ENCODE measurements around the gene CAPN1. TPM values are rescaled to one million over a fixed set of nuclear protein-coding genes. Genes with fewer than 3 reads are reported as not detected.
"Not testable (repeated sequence)": the region's sequence is repeated elsewhere in the genome, so short reads cannot be mapped to it uniquely, and the experiment has no call there.

The CAPN1 gene
- total RNA-seq, 3 donors from 2014 or later, result 211 to 389 (median 271) TPM

DNA sequence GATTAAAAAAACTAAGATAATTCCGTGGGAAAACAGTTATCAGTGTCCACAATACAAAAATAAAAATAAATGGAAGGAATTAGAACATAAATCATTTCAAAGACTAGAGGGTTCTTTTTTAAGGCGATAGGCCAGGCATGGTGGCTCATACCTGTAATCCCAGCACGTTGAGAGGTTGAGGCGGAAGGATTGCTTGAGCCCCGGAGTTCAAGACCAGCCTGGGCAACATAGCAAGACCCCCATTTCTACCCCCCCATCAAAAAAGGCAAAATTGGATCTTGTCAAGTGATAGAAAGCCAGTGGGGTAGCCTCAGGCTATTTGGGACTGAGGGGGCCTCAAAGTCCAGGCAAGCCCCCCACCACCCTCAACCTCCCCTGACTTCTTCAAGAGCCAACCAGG lies 59.4 kb downstream of the CAPN1 start:
- Histone ChIP-seq H3K9me3 (no peaks in the 10 kb centered on the region), H3K4me1 (ENCODE audit: low read depth) (no peaks in the 10 kb centered on the region), H3K4me3 (no peak overlapping the region), H3K36me3 (ENCODE audit: low read depth) (no peaks in the 10 kb centered on the region)
- ATAC-seq, result no peak
- TF ChIP-seq, protein P1, sequence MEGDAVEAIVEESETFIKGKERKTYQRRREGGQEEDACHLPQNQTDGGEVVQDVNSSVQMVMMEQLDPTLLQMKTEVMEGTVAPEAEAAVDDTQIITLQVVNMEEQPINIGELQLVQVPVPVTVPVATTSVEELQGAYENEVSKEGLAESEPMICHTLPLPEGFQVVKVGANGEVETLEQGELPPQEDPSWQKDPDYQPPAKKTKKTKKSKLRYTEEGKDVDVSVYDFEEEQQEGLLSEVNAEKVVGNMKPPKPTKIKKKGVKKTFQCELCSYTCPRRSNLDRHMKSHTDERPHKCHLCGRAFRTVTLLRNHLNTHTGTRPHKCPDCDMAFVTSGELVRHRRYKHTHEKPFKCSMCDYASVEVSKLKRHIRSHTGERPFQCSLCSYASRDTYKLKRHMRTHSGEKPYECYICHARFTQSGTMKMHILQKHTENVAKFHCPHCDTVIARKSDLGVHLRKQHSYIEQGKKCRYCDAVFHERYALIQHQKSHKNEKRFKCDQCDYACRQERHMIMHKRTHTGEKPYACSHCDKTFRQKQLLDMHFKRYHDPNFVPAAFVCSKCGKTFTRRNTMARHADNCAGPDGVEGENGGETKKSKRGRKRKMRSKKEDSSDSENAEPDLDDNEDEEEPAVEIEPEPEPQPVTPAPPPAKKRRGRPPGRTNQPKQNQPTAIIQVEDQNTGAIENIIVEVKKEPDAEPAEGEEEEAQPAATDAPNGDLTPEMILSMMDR (IDR thresholded peaks at IDR 0.05), result no peak
- intact Hi-C loops (cut with DNase I, micrococcal nuclease), result no loop called here
- DNase-seq, result no peak

DNA sequence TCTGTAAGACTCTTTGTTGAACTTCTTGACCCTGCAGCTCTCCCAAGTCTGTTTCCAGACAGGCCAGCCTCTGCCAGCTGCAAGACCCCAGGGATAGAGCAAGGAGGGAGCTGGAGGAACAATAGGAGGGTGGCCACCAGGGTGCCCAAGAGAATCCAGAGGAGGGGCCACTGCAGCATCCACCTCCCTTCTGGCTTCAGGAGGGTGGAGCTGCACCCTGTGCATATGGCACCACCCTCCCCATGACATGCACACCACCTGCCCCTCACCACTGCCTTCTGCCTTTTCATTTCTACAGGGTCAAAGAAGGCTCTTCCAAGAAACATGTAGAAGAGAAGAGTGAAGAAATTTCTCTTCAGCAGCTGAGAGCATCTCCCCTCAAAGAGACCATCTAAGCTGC lies 60.0 kb downstream of the CAPN1 start:
- intact Hi-C loops (cut with DNase I, micrococcal nuclease), result no loop called here
- no peaks in the 10 kb centered on the region for H3K4me1 ChIP-seq (ENCODE audit: low read depth)
- no peaks in the 10 kb centered on the region for H3K9me3 ChIP-seq
- TF ChIP-seq, protein P1 (IDR thresholded peaks at IDR 0.05), result no peak
- H3K36me3 ChIP-seq (ENCODE audit: low read depth), result no peaks in the 10 kb centered on the region
- no peak overlapping the region for H3K4me3 ChIP-seq
- DNase-seq, result no peak
- no peak for ATAC-seq

DNA sequence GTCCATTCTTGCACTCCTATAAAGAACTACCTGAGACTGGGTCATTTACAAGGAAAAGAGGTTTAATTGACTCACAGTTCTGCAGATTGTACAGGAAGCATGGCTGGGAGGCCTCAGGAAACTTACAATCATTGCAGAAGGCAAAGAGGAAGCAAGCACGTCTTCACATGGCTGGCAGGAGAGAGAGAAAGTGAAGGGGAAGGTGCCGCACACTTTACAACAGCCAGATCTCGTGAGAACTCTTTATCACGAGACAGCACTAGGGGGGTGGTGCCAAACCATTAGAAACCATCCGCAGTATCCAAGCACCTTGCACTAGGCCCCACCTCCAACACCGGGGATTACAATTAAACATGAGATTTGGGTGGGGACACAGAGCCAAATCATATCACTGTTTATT lies 60.7 kb downstream of the CAPN1 start:
- DNase-seq (no peak), ATAC-seq (no peak)
- TF ChIP-seq, protein P1 (IDR thresholded peaks at IDR 0.05), result no peak
- no peaks in the 10 kb centered on the region for H3K36me3 ChIP-seq (ENCODE audit: low read depth)
- no peaks in the 10 kb centered on the region for H3K9me3 ChIP-seq
- intact Hi-C loops (cut with DNase I, micrococcal nuclease), result no loop called here
- H3K4me3 ChIP-seq, result no peak overlapping the region
- no peaks in the 10 kb centered on the region for H3K4me1 ChIP-seq (ENCODE audit: low read depth)

DNA sequence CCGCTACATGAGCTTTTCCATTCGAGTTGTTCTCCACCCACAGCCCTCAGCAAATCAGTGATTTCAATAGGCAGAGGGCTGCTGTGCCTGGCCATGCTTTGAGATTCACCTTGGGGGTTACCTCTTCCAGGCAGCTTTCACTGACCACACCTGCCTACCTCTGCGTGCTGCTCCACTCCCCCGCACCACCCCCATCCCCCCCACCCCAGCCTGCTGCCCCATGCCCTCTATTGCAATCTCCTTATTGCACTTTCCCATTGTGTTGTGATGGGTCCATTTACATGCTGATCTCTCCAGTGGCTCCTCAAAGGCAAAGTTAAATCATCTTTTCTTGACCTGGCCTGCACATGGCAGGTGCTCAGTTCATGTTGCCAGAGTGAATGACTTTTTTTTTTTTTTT lies 62.1 kb downstream of the CAPN1 start:
- no peak for ATAC-seq
- TF ChIP-seq, protein P1 (IDR thresholded peaks at IDR 0.05), result no peak
- intact Hi-C loops (cut with DNase I, micrococcal nuclease), result no loop called here

DNA sequence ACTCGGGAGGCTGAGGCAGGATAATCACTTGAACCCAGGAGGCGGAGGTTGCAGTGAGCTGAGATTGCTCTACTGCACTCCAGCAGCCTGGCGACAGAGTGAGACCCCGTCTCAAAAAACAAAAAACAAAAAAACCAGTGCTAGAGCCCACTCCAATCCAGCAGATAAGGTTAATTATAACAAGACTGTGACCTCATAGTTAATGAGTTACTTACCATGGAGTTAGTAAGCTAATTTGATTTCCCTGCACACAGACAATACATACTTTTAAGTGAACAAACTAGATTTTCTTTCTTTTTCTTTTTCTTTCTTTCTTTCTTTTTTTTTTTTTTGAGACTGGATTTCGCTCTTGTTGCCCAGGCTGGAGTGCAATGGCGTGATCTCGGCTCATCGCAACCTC lies 63.3 kb downstream of the CAPN1 start:
- ATAC-seq; intact Hi-C loops (cut with DNase I, micrococcal nuclease); H3K4me3 ChIP-seq; DNase-seq; H3K36me3 ChIP-seq (ENCODE audit: low read depth); H3K4me1 ChIP-seq (ENCODE audit: low read depth); H3K9me3 ChIP-seq: not testable (repeated sequence)

More for the DNA sequence above, 62.1 kb downstream of the CAPN1 start:
- no peak overlapping the region for H3K4me3 ChIP-seq
- no peak for DNase-seq
- no peaks in the 10 kb centered on the region for H3K9me3 ChIP-seq
- H3K4me1 ChIP-seq (ENCODE audit: low read depth), result no peaks in the 10 kb centered on the region
- H3K36me3 ChIP-seq (ENCODE audit: low read depth), result no peaks in the 10 kb centered on the region

DNA sequence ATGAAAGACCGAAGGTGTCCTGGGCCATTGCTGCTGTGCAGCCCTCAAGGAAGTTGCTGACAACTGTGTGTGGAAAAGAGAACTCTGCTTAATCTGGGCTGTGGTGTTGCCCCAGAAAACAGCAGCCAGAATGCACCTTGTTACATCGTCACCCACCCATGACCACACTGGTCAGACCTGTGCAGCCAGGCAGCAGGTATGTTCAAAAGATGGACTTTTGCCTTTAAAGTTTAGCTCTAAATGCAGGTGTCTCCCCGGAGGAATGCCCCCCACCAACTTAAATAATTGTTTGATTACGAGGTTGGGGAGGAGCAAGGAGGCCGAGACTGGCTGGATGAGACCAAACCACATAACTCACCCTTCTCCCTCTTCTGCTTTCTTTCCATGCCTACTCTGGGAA lies 64.8 kb downstream of the CAPN1 start:
- no peak for ATAC-seq
- TF ChIP-seq, protein P1 (IDR thresholded peaks at IDR 0.05), result no peak
- Histone ChIP-seq H3K36me3 (ENCODE audit: low read depth) (no peaks in the 10 kb centered on the region), H3K4me3 (no peak overlapping the region), H3K9me3 (no peaks in the 10 kb centered on the region), H3K4me1 (ENCODE audit: low read depth) (no peaks in the 10 kb centered on the region)
- intact Hi-C loops (cut with DNase I, micrococcal nuclease), result no loop called here
- no peak for DNase-seq

DNA sequence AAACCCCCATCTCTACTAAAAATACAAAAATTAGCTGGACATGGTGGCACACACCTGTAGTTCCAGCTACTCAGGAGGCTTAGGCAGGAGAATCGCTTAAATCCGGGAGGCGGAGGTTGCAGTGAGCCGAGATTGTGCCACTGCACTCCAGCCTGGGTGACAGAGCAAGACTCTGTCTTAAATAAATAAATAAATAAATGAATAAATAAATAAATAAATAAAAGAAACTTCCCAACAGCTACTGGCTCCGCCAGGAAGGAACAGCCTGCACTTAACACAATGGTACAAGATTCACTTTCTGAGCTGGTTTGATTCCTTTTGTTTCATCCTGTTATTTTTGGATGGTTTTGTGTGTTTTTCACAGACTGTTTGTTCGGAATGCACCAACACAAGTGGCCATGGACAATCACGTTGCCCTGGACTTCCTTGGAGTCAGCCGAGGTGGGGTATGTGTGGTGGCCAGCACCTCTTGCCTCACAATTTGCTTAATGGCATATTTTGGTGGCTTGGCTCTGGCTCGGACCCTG lies 66.5 kb downstream of the CAPN1 start:
- ATAC-seq; H3K4me1 ChIP-seq (ENCODE audit: low read depth); H3K36me3 ChIP-seq (ENCODE audit: low read depth); H3K9me3 ChIP-seq; DNase-seq; intact Hi-C loops (cut with DNase I, micrococcal nuclease); H3K4me3 ChIP-seq: not testable (repeated sequence)

Measured in mucosa of descending colon (tissue), 3 donors.